ENCODE results near the gene RANBP10. TPM values are rescaled to one million over a fixed set of nuclear protein-coding genes. Genes with fewer than 3 reads are reported as not detected.

Gene RANBP10
- total and polyA plus RNA-seq, 10 of the 15 experiments (the other 5 are each of a cell fraction or from before 2014, with no cell fraction given), result 1.2 to 20.4 (median 10.8) TPM

DNA sequence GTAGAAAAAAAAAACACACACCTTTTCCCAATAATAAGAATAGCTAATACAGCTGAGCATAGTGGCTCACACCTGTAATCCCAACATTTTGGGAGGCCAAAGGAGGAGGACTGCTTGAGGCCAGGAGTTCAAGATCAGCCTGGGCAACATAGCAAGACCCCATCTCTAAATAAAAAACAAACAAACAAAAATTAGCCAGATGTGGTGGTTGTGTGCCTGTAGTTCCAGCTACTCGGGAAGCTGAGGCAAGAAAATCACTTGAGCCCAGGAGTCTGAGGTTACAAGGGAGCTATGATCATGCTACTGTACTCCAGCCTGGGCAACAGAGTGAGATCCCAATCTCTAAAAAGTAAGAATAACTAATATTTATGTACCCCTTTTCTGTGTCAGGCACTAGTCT, 44.4 kb downstream of the RANBP10 start:
- POLR2A ChIA-PET, result interaction anchor here (0.6 kb wide), 1 partner anchor 43 kb away, joined by 3 read pairs; no protein-coding TSS in a partner anchor
- TF ChIP-seq CREB1 (IDR thresholded peaks at IDR 0.05; ENCODE audit: low read depth) (no peak), SMC3 (IDR thresholded peaks at IDR 0.05; ENCODE audit: borderline replicate concordance, low read length) (no peak), YBX1 (IDR thresholded peaks at IDR 0.05) (no peak), POLR2A (IDR thresholded peaks at IDR 0.05; ENCODE audit: low read depth, low read length) (no peak), MTA2 (IDR thresholded peaks at IDR 0.05; ENCODE audit: low read depth) (no peak), JUNB (IDR thresholded peaks at IDR 0.05) (no peak), MYB (IDR thresholded peaks at IDR 0.05; ENCODE audit: borderline replicate concordance, low read depth, low read length) (no peak), CTCF (IDR thresholded peaks at IDR 0.05 in 2 of 3, conservative IDR thresholded peaks at IDR 0.05 in 1 of 3; ENCODE audit: control insufficient read depth in 2 of 3, extremely low read depth in 1 of 3, insufficient read depth in 1 of 3, low read depth in 3 of 3, low read length in 3 of 3) (no peak), CBX3 (IDR thresholded peaks at IDR 0.05; ENCODE audit: borderline replicate concordance, low read depth) (no peak), SMARCA5 (IDR thresholded peaks at IDR 0.05) (no peak), WRNIP1 (IDR thresholded peaks at IDR 0.05; ENCODE audit: borderline replicate concordance, low read depth, low read length) (no peak), SIX5 (IDR thresholded peaks at IDR 0.05; ENCODE audit: low read depth, low read length, severe bottlenecking) (no peak), MEF2B (IDR thresholded peaks at IDR 0.05; ENCODE audit: partially characterized antibody, poor library complexity, severe bottlenecking) (no peak), SREBF1 (IDR thresholded peaks at IDR 0.05; ENCODE audit: low read length) (no peak)
- TF ChIP-seq, protein P1, sequence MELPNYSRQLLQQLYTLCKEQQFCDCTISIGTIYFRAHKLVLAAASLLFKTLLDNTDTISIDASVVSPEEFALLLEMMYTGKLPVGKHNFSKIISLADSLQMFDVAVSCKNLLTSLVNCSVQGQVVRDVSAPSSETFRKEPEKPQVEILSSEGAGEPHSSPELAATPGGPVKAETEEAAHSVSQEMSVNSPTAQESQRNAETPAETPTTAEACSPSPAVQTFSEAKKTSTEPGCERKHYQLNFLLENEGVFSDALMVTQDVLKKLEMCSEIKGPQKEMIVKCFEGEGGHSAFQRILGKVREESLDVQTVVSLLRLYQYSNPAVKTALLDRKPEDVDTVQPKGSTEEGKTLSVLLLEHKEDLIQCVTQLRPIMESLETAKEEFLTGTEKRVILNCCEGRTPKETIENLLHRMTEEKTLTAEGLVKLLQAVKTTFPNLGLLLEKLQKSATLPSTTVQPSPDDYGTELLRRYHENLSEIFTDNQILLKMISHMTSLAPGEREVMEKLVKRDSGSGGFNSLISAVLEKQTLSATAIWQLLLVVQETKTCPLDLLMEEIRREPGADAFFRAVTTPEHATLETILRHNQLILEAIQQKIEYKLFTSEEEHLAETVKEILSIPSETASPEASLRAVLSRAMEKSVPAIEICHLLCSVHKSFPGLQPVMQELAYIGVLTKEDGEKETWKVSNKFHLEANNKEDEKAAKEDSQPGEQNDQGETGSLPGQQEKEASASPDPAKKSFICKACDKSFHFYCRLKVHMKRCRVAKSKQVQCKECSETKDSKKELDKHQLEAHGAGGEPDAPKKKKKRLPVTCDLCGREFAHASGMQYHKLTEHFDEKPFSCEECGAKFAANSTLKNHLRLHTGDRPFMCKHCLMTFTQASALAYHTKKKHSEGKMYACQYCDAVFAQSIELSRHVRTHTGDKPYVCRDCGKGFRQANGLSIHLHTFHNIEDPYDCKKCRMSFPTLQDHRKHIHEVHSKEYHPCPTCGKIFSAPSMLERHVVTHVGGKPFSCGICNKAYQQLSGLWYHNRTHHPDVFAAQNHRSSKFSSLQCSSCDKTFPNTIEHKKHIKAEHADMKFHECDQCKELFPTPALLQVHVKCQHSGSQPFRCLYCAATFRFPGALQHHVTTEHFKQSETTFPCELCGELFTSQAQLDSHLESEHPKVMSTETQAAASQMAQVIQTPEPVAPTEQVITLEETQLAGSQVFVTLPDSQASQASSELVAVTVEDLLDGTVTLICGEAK (IDR thresholded peaks at IDR 0.05; ENCODE audit: borderline replicate concordance), result no peak
- TF ChIP-seq, protein P2, sequence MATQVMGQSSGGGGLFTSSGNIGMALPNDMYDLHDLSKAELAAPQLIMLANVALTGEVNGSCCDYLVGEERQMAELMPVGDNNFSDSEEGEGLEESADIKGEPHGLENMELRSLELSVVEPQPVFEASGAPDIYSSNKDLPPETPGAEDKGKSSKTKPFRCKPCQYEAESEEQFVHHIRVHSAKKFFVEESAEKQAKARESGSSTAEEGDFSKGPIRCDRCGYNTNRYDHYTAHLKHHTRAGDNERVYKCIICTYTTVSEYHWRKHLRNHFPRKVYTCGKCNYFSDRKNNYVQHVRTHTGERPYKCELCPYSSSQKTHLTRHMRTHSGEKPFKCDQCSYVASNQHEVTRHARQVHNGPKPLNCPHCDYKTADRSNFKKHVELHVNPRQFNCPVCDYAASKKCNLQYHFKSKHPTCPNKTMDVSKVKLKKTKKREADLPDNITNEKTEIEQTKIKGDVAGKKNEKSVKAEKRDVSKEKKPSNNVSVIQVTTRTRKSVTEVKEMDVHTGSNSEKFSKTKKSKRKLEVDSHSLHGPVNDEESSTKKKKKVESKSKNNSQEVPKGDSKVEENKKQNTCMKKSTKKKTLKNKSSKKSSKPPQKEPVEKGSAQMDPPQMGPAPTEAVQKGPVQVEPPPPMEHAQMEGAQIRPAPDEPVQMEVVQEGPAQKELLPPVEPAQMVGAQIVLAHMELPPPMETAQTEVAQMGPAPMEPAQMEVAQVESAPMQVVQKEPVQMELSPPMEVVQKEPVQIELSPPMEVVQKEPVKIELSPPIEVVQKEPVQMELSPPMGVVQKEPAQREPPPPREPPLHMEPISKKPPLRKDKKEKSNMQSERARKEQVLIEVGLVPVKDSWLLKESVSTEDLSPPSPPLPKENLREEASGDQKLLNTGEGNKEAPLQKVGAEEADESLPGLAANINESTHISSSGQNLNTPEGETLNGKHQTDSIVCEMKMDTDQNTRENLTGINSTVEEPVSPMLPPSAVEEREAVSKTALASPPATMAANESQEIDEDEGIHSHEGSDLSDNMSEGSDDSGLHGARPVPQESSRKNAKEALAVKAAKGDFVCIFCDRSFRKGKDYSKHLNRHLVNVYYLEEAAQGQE (IDR thresholded peaks at IDR 0.05; ENCODE audit: low read depth, low read length), result no peak
- FAIRE-seq (no peak), ATAC-seq (no peak), DNase-seq (ENCODE audit: low read depth, low spot score) (no peak)
- WGBS (ENCODE audit: insufficient coverage, insufficient replicate concordance, low lambda C conversion rate, missing lambda C conversion rate), result 44% methylated on average over 1 of the region's 1 CpG
- CTCF ChIA-PET, result interaction anchor here (1.7 kb wide), 1 partner anchor 241 kb away, joined by 3 read pairs; no protein-coding TSS in a partner anchor
- SMC1A ChIA-PET (ENCODE audit: uncharacterized antibody, unreplicated experiment), result interaction anchor here (0.6 to 1.0 kb wide), 2 partner anchors 11 to 31 kb away, joined by 3 to 4 read pairs; no protein-coding TSS in a partner anchor
- intact Hi-C loops (cut with micrococcal nuclease; ENCODE audit: unreplicated experiment), result no loop called here
- H3K27me3 ChIP-seq (replicated peaks in 1 of 2; ENCODE audit: control insufficient read depth in 2 of 2, insufficient read depth in 2 of 2, low read length in 1 of 2), result no peaks in the 10 kb centered on the region
- no peak overlapping the region for H3K4me3 ChIP-seq
- no TSS peak for BruUV-seq (replicated peaks)
- peaks cover 11 to 12% of the 10 kb centered on the region in 2 experiments for H3K36me3 ChIP-seq (ENCODE audit: control insufficient read depth in 2 of 2, insufficient read depth in 2 of 2, low read length in 1 of 2)
- no peak overlapping the region for H2AFZ ChIP-seq (ENCODE audit: control insufficient read depth, low read depth, low read length)
- H3K79me2 ChIP-seq (ENCODE audit: control insufficient read depth, insufficient read depth, low read length), result 0 out of 2 replicates have a peak, but pooled peaks cover 1% of the 10 kb centered on the region
- RAD21 ChIA-PET (ENCODE audit: unreplicated experiment), result no interaction called here
- in situ Hi-C loops (cut with MboI), result no loop called here
- H3K9ac ChIP-seq (ENCODE audit: control insufficient read depth, insufficient read depth, low read length), result no peak overlapping the region
- H4K20me1 ChIP-seq (ENCODE audit: control insufficient read depth, insufficient read depth), result peaks cover 2% of the 10 kb centered on the region
- no peaks in the 10 kb centered on the region for H3K9me3 ChIP-seq (replicated peaks; ENCODE audit: control insufficient read depth, insufficient read depth, low read length)
- H3K4me2 ChIP-seq (ENCODE audit: control insufficient read depth, insufficient read depth), result no peak overlapping the region
- H3K27ac ChIP-seq (ENCODE audit: control insufficient read depth, insufficient read depth), result no peak overlapping the region
- no peaks in the 10 kb centered on the region for H3K4me1 ChIP-seq (ENCODE audit: control insufficient read depth, insufficient read depth, low read length)
